ENCODE results near the gene ZC3H12C. TPM values are rescaled to one million over a fixed set of nuclear protein-coding genes. Genes with fewer than 3 reads are reported as not detected.

Gene ZC3H12C
- total and polyA plus RNA-seq, 2 of the 13 experiments (the other 11 are each of a cell fraction or from before 2014, with no cell fraction given), result 2.4 to 5.7 TPM

GRCh38 chr11:110074499-110074898, 18.7 kb upstream of the ZC3H12C start:
- ATAC-seq (no peak), DNase-seq (ENCODE audit: low spot score) (no peak), FAIRE-seq (no peak)
- H3K4me3 ChIP-seq (replicated peaks in 1 of 3; ENCODE audit: insufficient read depth in 1 of 3, low read depth in 2 of 3, low read length in 3 of 3), result no peak overlapping the region
- H3K27ac ChIP-seq (ENCODE audit: extremely low read length, insufficient read depth, low read length), result no peak overlapping the region
- ChIA-PET POLR2A (no interaction called here), CTCF (ENCODE audit: low intra/inter-chr PET ratio, low total read pairs) (no interaction called here)
- no TSS peak for BruUV-seq (replicated peaks)
- H3K36me3 ChIP-seq (replicated peaks in 1 of 2; ENCODE audit: control insufficient read depth in 1 of 2, insufficient read depth in 2 of 2, low read length in 2 of 2), result no peaks in the 10 kb centered on the region
- no peak overlapping the region for H3K9ac ChIP-seq (ENCODE audit: insufficient read depth, low read depth, low read length)
- H3K79me2 ChIP-seq (ENCODE audit: insufficient read depth, low read length), result no peaks in the 10 kb centered on the region
- H3K27me3 ChIP-seq (ENCODE audit: control insufficient read depth in 1 of 2, insufficient read depth in 2 of 2, low read length in 2 of 2), result peaks cover 0 to 2% of the 10 kb centered on the region in 2 experiments; a peak in 1 of 5 replicates
- 0 out of 2 replicates have a peak, but pooled peaks cover 8% of the 10 kb centered on the region for H3K4me1 ChIP-seq (ENCODE audit: insufficient read depth, low read length)
- no peaks in the 10 kb centered on the region for H3K9me3 ChIP-seq (ENCODE audit: low read length)
- H4K20me1 ChIP-seq (ENCODE audit: insufficient read depth, low read length), result no peaks in the 10 kb centered on the region
- in situ Hi-C loops (cut with HindIII; ENCODE audit: extremely low pct_ligation_motif_present, low pct_unique_long_range_greater_than_20kb) (no loop called here), intact Hi-C loops (cut with micrococcal nuclease; ENCODE audit: unreplicated experiment) (no loop called here)
- 16% methylated on average over 7 of the region's 7 CpGs for WGBS (ENCODE audit: low lambda C conversion rate)
- no peak overlapping the region for H3K4me2 ChIP-seq (ENCODE audit: low read depth, low read length)
- no peak overlapping the region for H2AFZ ChIP-seq (ENCODE audit: low read length)
- TF ChIP-seq HNRNPH1 (optimal IDR thresholded peaks at IDR 0.05; ENCODE audit: low read depth, low read length) (no peak), SOX6 (IDR thresholded peaks at IDR 0.05) (no peak), SOX6 (CRISPR knock-in tag; IDR thresholded peaks at IDR 0.05) (no peak), NCOA2 (CRISPR knock-in tag; IDR thresholded peaks at IDR 0.05) (no peak), ZNF143 (CRISPR knock-in tag; IDR thresholded peaks at IDR 0.05) (no peak), ZNF3 (CRISPR knock-in tag; IDR thresholded peaks at IDR 0.05) (no peak), KDM6A (CRISPR knock-in tag; IDR thresholded peaks at IDR 0.05; ENCODE audit: low read depth) (no peak), ATF7-NPFF (CRISPR knock-in tag; IDR thresholded peaks at IDR 0.05; ENCODE audit: low read depth) (no peak), RAD51 (IDR thresholded peaks at IDR 0.05; ENCODE audit: borderline replicate concordance) (no peak), ZBTB4 (CRISPR knock-in tag; IDR thresholded peaks at IDR 0.05; ENCODE audit: borderline replicate concordance) (no peak), NRL (CRISPR knock-in tag; IDR thresholded peaks at IDR 0.05; ENCODE audit: borderline replicate concordance) (no peak), PHF20 (CRISPR knock-in tag; IDR thresholded peaks at IDR 0.05) (no peak), ZNF780A (CRISPR knock-in tag; IDR thresholded peaks at IDR 0.05) (no peak)
- TF ChIP-seq, protein P1, sequence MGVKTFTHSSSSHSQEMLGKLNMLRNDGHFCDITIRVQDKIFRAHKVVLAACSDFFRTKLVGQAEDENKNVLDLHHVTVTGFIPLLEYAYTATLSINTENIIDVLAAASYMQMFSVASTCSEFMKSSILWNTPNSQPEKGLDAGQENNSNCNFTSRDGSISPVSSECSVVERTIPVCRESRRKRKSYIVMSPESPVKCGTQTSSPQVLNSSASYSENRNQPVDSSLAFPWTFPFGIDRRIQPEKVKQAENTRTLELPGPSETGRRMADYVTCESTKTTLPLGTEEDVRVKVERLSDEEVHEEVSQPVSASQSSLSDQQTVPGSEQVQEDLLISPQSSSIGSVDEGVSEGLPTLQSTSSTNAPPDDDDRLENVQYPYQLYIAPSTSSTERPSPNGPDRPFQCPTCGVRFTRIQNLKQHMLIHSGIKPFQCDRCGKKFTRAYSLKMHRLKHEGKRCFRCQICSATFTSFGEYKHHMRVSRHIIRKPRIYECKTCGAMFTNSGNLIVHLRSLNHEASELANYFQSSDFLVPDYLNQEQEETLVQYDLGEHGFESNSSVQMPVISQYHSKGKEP (CRISPR knock-in tag; IDR thresholded peaks at IDR 0.05), result no peak
- TF ChIP-seq, protein P2, sequence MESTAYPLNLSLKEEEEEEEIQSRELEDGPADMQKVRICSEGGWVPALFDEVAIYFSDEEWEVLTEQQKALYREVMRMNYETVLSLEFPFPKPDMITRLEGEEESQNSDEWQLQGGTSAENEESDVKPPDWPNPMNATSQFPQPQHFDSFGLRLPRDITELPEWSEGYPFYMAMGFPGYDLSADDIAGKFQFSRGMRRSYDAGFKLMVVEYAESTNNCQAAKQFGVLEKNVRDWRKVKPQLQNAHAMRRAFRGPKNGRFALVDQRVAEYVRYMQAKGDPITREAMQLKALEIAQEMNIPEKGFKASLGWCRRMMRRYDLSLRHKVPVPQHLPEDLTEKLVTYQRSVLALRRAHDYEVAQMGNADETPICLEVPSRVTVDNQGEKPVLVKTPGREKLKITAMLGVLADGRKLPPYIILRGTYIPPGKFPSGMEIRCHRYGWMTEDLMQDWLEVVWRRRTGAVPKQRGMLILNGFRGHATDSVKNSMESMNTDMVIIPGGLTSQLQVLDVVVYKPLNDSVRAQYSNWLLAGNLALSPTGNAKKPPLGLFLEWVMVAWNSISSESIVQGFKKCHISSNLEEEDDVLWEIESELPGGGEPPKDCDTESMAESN (CRISPR knock-in tag; conservative IDR thresholded peaks at IDR 0.05), result no peak
